GM03348 (cell line): ENCODE data around the gene NXPH4.

ENCODE experiments used
- DNase-seq: peaks from one replicate; pipeline ENCODE4 v3.0.0; 2012; ENCODE audit warnings: low spot score

The NXPH4 gene

DNA sequence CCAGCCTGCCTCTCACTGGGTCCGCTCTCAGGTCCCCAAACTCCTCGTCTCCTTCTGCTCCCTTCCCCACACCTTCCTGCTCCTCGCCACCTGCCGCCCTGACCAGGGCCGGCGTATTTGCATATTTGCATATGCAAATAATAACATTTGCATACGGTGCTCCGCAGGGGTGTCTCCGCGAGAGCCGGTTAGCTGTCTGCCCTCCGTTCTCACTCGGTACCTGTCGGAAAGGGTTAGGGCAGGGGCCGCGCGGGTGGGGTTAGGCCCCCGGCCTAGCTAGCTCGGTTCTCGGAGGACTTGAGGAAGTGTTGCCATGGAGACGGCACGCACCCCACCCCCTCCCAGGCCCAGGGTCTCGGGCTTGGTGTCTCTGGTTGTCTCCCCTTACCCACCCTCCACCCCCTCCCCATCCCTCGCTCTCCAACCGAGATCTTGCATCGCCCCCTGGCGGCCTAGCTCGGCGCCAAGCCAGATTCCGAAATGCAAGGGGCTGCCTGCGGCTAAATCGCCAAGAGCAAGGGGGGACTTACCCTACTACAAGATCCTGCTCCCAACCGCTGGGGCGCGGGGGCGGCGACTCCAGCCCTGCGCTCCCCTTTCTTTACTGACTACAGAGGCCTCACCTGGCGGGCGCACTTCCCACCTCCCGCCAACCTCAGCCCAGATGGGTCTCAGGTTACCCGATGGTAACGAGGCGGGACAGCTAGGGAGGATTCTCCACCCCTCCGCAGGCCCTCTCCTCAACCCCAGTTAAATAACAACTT is 26.3 kb downstream of the NXPH4 start:
- DNase-seq, result peak; percentile 60

DNA sequence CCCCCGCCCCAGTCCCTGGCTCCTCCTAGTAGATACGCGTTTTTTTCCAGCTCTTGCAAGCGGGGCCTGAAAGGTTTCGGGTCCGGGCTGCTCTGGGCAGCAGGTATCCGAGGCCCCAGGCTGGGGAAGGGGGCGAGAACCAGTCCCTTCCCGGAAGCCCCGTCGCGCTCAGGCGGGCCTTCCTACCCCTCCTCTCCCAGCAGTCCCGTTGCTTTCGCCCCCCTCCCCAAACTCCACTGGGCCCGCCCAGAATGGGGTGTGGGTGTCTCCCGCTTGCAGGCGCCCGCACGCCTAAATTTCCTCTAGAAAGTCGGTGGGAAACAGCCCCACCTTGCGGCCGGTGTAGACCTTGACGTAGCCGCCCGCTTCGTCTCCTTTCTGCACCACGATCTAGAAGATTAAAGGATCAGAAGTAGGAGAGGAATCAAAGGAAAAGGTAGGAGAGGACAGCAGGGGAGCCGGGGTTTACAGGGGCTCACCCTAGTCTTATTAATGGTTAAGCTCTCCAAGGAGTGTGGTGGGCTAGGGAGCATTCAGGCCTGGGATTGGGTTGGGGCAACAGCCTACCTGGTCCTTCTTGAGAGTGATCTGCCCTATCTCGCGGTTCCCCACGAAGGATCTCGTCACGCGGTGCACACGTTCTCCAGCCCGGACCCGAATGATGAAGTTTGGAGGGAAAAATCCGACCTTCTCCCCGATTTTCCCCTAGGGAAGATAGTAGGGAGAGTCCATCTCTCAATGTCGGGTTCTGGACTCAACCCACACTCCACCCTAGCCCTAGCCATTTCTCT is 27.1 kb downstream of the NXPH4 start:
- DNase-seq, result peak; percentile 86

DNA sequence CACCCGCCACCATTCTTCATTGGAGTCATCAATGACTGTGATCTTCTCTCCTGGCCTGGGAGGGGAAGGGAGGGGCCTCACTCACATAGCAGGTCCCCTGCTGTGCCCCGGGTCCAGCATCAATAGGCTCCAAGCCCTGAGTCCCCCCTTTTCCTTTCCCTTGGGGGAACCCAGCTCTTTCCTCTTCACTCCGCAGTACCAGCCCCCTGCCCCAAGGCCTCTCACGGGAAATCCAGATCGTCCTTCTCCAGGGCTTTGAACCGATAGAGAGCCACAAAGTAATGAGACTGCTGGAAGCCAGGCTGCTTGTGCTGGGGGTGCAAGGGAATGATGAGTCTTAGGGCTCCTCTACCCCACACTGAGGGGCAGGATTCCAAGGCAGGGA is 27.7 kb downstream of the NXPH4 start:
- DNase-seq, result no peak

GRCh38 chr12:57247041-57247440 is 30.4 kb downstream of the NXPH4 start:
- no peak for DNase-seq

DNA sequence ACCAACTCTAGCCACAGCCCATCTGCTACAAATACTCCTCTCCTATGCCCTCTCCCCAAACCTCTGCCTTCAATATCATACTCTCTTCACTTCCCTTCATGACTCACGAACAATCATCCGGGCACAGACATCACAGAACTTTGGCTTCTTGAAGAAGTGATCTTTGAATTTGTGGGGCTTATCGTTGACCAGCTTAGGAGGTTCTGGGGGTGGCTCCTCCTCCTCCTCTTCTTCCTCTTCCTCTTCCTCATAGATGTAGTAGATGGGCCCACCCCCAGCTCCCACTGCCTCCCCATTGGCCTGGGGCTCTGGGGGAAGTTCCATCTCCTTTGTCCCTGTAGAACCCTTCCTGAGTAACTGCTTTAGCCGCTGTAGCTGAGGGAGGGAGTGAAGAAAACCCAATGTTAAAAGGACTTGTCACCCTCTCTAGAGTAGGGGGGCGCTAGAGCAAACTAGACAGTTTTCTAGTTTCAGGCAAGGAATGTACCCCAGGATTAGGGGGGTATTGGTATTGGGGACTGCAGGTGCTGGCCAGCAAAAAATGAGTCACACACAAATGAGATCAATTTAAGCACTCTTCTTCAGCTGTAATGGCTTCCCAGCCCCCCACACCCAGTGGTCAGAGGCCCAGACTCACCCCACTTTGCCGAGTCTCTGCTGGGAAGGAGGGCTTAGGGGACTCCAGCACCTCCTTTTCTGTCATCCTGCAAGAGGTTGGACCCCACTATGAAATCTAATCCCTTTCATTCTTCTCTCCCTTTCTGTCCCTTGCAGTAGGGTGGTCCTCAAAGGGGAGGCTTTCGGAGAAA is 32.5 kb downstream of the NXPH4 start:
- DNase-seq, result no peak

- no peak for DNase-seq
These were observed 33.9 kb downstream of the NXPH4 start for GRCh38 chr12:57250541-57250940.

DNA sequence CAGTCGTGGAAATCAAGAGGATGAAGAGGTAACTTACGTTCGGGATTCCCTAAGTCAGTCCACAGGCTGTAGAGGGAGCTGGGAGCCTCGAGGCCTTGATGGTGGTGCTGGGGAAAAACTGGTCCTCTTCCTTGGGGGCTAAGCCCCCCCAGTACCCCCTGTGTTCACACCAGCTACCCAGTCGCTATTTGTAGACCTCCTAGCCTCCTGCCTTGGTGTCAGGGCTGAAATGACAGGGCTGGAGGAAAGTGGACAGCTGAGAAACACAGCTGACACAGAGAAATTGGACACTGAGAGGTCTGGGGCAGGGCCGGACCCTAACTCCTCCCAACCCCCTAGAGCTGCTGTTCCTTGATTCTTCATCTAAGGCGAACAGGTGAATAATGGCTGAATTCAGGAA is 34.4 kb downstream of the NXPH4 start, which contains the start of gene STAC3:
STAC3 (minus strand) TSS at position 232 of the 400 bp plus-strand sequence. CDS start 1,551 bp downstream, outside the sequence.
- DNase-seq, result no peak

- DNase-seq, result no peak
These were observed 38.1 kb downstream of the NXPH4 start for GRCh38 chr12:57254506-57255280.

- no peak for DNase-seq
These were observed 39.3 kb downstream of the NXPH4 start for GRCh38 chr12:57255916-57256315.

- no peak for DNase-seq
These were observed 42.7 kb downstream of the NXPH4 start for GRCh38 chr12:57258977-57259970.

DNA sequence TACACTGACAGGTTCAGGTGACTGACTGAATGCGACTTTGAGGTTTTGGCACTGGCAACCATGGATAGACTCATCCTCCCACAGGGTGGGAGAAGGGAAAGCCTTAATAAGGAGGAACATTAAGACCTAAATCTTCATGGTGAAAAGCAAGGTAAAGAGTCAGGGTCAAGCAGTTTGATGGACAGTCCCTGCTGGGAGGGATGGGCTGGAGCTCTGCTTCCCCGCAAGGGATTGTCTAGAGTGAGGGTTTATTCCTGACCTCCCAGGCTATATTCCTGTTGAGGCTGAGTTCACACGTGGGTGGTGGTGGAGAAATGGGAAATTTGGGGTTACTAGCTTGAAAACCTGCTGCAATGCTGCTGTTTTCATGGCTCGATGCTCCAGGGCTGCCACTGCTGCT is 43.8 kb downstream of the NXPH4 start:
- no peak for DNase-seq

DNA sequence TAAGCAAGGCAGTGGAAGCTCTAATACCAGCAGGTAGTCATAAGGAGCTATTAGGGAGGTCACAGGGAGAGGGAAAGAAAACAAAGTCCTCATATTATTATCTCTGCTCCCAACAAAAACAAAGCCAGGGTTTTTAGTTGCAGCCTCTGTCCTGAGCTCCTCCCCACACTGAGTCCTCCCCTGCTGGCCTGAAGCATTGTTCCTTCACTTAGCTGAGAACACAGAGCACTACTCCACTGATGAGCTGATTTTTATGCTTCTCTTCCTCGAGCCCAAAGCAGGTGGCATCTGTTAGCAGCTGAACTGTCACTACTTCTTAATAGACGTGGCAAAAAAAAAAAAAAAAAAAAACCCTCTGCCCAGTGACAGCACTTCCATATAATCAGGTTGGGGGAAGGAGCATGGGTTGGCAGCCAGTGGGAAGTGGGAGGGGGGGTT is 44.9 kb downstream of the NXPH4 start:
- DNase-seq, result no peak

DNA sequence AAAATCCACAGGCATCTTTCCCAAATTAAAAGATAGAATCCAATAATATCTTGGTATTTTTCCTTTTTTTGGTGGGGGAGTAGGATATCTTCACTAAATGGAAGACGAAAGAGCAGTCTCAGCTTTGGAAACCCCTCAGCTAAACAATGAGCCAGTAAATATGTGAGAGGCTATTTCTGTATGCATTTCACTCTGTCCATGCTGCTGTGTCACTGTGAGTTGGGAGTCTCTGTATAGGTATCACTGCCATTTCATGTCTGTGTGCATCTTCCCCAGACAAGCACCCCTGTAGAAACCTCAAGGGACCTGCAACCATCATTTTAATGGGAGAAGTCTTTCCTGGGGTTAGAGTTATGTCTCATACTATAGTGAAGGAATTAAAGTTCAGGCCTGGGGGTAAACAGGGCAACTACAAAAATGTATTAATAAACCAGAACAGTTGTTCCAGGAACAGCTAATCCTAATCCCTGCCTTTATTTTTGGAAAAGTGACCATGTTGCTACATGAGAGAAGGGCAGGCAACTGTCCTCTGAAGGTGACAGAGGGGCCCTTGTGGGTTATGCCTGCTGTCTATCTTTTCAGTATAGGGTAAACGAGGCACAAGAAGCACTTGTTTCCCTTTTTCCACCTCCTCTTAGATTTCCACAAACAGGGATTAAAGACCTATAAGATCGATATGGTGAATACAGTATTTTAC is 45.7 kb downstream of the NXPH4 start:
- no peak for DNase-seq

DNA sequence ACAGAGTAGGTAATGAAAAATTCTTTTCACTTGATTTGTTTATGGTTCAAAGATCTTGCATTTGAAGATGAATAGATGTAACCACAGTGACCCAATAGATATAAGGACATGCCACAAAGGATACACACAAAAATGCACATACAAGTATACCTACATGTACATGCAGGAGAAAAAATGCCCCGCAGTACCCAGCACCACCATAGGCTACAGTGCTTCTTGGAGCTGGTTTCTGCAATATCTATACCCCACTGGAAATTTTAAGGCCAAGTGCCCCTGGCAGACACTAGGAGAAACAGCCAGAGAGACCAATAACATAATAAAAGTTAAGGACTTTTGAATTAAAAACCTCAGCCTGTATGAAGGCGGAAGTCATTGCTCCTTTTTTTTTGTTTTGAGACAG is 46.5 kb downstream of the NXPH4 start:
- no peak for DNase-seq

DNA sequence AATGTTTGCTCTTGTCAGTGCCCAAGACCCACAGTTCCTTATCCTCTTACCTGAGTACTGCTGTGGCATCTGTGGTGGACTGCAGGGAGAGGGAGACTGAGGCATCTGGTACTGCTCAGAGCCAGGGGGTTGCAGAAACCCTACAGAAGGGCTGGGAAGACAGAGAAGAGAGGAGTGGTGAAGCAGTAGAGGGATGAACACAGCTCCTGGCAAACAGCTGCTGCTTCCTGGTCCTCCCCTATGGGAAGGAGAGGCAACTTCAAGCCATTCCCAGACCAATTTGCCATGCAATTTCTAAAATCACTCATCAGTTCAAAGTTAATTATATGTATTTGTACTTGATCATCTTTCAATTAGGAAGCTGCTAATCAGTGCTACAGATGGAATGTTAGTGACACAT is 50.1 kb downstream of the NXPH4 start:
- DNase-seq, result no peak

GRCh38 chr12:57268264-57268663 is 51.7 kb downstream of the NXPH4 start:
- DNase-seq, result no peak

DNA sequence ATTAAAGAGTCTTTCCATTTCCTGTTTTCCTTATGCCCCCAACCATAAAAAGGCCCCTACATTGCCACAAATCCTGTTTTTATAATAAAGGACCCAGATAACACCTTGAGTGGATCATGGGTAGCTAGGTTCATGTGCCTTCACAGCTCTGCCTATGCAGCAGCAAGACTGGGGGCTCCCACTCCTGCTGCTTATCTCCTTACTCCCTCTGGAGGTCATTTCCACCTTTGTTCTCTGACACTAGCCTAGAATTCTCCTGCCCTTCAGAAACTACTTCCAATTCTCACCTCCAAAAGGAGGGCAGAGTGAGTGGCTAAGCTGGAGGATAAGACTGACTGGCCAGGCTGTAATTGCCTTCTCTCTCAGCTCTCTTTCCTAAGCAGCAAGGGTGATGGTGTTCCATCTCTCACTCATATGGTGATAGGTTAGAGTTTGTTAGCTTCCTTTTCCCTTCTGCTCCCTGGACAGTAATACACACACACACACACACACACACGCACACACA is 54.4 kb downstream of the NXPH4 start:
- DNase-seq, result no peak

- DNase-seq, result peak; percentile 45
These were observed 56.0 kb downstream of the NXPH4 start for GRCh38 chr12:57272337-57273151.

- DNase-seq, result no peak
These were observed 56.9 kb downstream of the NXPH4 start for GRCh38 chr12:57273516-57273915.
